Measurements from ENCODE around the gene BMP8A.
"Not testable (repeated sequence)": the region's sequence is repeated elsewhere in the genome, so short reads cannot be mapped to it uniquely, and the experiment has no call there.

Gene BMP8A

GRCh38 chr1:39522221-39522620 lies 30.8 kb downstream of the BMP8A start:
- not testable (repeated sequence) for H3K27ac ChIP-seq

GRCh38 chr1:39522661-39523567 lies 31.5 kb downstream of the BMP8A start:
- no peak overlapping the region for H3K27ac ChIP-seq
- no peak for TF ChIP-seq ZFX (IDR thresholded peaks at IDR 0.05; ENCODE audit: borderline replicate concordance)
- no peak for TF ChIP-seq CTCF (IDR thresholded peaks at IDR 0.05)

GRCh38 chr1:39524171-39524570 lies 32.7 kb downstream of the BMP8A start:
- no peak overlapping the region for H3K27ac ChIP-seq
- TF ChIP-seq ZFX (IDR thresholded peaks at IDR 0.05; ENCODE audit: borderline replicate concordance) = no peak
- TF ChIP-seq CTCF (IDR thresholded peaks at IDR 0.05) = no peak

GRCh38 chr1:39524591-39525365 lies 33.3 kb downstream of the BMP8A start:
- TF ChIP-seq ZFX (IDR thresholded peaks at IDR 0.05; ENCODE audit: borderline replicate concordance) (no peak), CTCF (IDR thresholded peaks at IDR 0.05) (no peak)
- no peak overlapping the region for H3K27ac ChIP-seq

GRCh38 chr1:39525366-39526165 lies 34.1 kb downstream of the BMP8A start:
- H3K27ac ChIP-seq = no peak overlapping the region
- TF ChIP-seq ZFX (IDR thresholded peaks at IDR 0.05; ENCODE audit: borderline replicate concordance) (no peak), CTCF (IDR thresholded peaks at IDR 0.05) (no peak)

- no peak overlapping the region for H3K27ac ChIP-seq
- no peak for TF ChIP-seq CTCF (IDR thresholded peaks at IDR 0.05)
- TF ChIP-seq ZFX (IDR thresholded peaks at IDR 0.05; ENCODE audit: borderline replicate concordance) = no peak
Measured at GRCh38 chr1:39526466-39527189, 35.2 kb downstream of the BMP8A start.

- H3K27ac ChIP-seq = not testable (repeated sequence)
Measured at GRCh38 chr1:39527190-39527579, 35.7 kb downstream of the BMP8A start.

Measured in 22Rv1 (cell line).